ENCODE measurements around the gene RPS19. TPM values are rescaled to one million over a fixed set of nuclear protein-coding genes. Genes with fewer than 3 reads are reported as not detected.

The RPS19 gene
- total RNA-seq, 1 experiment from 2014 or later: 1,349 TPM

DNA sequence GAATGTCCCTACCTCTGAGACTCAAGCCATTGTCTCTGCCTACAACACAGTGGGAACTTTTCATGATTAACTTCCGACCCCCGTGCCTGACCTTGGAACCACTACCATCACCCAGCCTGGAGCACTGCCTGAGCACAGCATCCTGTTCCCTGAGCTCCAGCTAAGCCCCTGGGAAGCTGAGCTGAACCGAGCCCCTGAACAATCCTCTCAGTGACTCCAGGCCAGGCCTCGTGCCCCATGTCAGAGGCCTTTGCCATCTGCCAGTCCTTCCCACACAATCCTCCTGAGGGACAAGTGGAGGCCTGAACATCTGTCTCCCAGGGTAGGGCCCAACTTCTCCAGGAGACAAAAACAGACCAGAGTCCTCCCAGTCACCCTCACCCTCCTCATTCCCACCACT lies 46.1 kb upstream of the RPS19 start:
- ATAC-seq: no peak

DNA sequence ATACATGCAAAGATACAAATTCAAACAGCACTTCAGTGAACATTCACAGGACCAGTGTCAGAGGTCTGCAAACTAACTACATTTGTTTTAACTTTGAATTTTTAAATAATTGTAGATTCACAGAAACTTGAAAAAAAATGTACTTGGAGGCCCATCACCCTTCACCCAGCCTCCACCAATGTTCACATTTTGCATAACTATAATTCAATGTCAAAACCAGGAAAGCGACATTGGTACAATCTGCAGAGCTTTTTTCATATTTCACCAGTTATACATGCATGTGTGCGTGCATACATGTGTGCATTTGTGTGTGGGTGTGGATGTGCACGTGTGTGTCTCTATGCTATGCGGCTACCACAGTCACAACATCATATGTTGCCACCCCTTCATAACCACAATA lies 44.8 kb upstream of the RPS19 start:
- ATAC-seq: no peak

More for the DNA sequence above, 46.1 kb upstream of the RPS19 start:
- intact Hi-C loops (cut with micrococcal nuclease; ENCODE audit: unreplicated experiment) (no loop called here), in situ Hi-C loops (cut with HindIII; ENCODE audit: low pct_unique_long_range_greater_than_20kb, low sequenced_read_pairs) (no loop called here)
- Histone ChIP-seq H3K27ac (ENCODE audit: low read length) (no peak overlapping the region), H3K27me3 (ENCODE audit: control insufficient read depth, insufficient read depth, low read length) (no peaks in the 10 kb centered on the region), H3K36me3 (ENCODE audit: control insufficient read depth, insufficient read depth, low read length) (no peaks in the 10 kb centered on the region), H3K4me3 (ENCODE audit: low read depth in 2 of 2, low read length in 2 of 2) (no peak overlapping the region), H3K4me1 (ENCODE audit: control insufficient read depth, insufficient read depth, low read length) (no peaks in the 10 kb centered on the region), H3K9me3 (ENCODE audit: control insufficient read depth, insufficient read depth, low read depth, low read length) (no peaks in the 10 kb centered on the region)
- BruUV-seq (replicated peaks): no TSS peak
- ChIA-PET CTCF (no interaction called here), POLR2A (no interaction called here)
- DNase-seq (ENCODE audit: low read depth, low spot score): no peak
- TF ChIP-seq, protein P1, sequence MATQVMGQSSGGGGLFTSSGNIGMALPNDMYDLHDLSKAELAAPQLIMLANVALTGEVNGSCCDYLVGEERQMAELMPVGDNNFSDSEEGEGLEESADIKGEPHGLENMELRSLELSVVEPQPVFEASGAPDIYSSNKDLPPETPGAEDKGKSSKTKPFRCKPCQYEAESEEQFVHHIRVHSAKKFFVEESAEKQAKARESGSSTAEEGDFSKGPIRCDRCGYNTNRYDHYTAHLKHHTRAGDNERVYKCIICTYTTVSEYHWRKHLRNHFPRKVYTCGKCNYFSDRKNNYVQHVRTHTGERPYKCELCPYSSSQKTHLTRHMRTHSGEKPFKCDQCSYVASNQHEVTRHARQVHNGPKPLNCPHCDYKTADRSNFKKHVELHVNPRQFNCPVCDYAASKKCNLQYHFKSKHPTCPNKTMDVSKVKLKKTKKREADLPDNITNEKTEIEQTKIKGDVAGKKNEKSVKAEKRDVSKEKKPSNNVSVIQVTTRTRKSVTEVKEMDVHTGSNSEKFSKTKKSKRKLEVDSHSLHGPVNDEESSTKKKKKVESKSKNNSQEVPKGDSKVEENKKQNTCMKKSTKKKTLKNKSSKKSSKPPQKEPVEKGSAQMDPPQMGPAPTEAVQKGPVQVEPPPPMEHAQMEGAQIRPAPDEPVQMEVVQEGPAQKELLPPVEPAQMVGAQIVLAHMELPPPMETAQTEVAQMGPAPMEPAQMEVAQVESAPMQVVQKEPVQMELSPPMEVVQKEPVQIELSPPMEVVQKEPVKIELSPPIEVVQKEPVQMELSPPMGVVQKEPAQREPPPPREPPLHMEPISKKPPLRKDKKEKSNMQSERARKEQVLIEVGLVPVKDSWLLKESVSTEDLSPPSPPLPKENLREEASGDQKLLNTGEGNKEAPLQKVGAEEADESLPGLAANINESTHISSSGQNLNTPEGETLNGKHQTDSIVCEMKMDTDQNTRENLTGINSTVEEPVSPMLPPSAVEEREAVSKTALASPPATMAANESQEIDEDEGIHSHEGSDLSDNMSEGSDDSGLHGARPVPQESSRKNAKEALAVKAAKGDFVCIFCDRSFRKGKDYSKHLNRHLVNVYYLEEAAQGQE (IDR thresholded peaks at IDR 0.05; ENCODE audit: insufficient read depth in 1 of 2, low read depth in 2 of 2, low read length in 1 of 2): no peak
- TF ChIP-seq SIN3A (IDR thresholded peaks at IDR 0.05; ENCODE audit: borderline replicate concordance, insufficient read depth, low read depth, low read length): no peak
- TF ChIP-seq TCF7L2 (IDR thresholded peaks at IDR 0.05; ENCODE audit: low read depth, low read length): no peak
- TF ChIP-seq, protein P2, sequence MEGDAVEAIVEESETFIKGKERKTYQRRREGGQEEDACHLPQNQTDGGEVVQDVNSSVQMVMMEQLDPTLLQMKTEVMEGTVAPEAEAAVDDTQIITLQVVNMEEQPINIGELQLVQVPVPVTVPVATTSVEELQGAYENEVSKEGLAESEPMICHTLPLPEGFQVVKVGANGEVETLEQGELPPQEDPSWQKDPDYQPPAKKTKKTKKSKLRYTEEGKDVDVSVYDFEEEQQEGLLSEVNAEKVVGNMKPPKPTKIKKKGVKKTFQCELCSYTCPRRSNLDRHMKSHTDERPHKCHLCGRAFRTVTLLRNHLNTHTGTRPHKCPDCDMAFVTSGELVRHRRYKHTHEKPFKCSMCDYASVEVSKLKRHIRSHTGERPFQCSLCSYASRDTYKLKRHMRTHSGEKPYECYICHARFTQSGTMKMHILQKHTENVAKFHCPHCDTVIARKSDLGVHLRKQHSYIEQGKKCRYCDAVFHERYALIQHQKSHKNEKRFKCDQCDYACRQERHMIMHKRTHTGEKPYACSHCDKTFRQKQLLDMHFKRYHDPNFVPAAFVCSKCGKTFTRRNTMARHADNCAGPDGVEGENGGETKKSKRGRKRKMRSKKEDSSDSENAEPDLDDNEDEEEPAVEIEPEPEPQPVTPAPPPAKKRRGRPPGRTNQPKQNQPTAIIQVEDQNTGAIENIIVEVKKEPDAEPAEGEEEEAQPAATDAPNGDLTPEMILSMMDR (IDR thresholded peaks at IDR 0.05): no peak

More for the DNA sequence above, 44.8 kb upstream of the RPS19 start:
- H3K27ac ChIP-seq (ENCODE audit: low read length): no peak overlapping the region
- in situ Hi-C loops (cut with HindIII; ENCODE audit: low pct_unique_long_range_greater_than_20kb, low sequenced_read_pairs): no loop called here
- H3K4me3 ChIP-seq (ENCODE audit: low read depth in 2 of 2, low read length in 2 of 2): no peak overlapping the region
- no peaks in the 10 kb centered on the region for H3K27me3 ChIP-seq (ENCODE audit: control insufficient read depth, insufficient read depth, low read length)
- no peaks in the 10 kb centered on the region for H3K4me1 ChIP-seq (ENCODE audit: control insufficient read depth, insufficient read depth, low read length)
- BruUV-seq (replicated peaks): no TSS peak
- intact Hi-C loops (cut with micrococcal nuclease; ENCODE audit: unreplicated experiment): no loop called here
- ChIA-PET POLR2A (no interaction called here), CTCF (no interaction called here)
- DNase-seq (ENCODE audit: low read depth, low spot score): no peak
- no peaks in the 10 kb centered on the region for H3K36me3 ChIP-seq (ENCODE audit: control insufficient read depth, insufficient read depth, low read length)
- no peaks in the 10 kb centered on the region for H3K9me3 ChIP-seq (ENCODE audit: control insufficient read depth, insufficient read depth, low read depth, low read length)
- no peak for TF ChIP-seq TCF7L2 (IDR thresholded peaks at IDR 0.05; ENCODE audit: low read depth, low read length)
- no peak for TF ChIP-seq POLR2AphosphoS5 (IDR thresholded peaks at IDR 0.05; ENCODE audit: low read depth, low read length)
- TF ChIP-seq, protein P1 (IDR thresholded peaks at IDR 0.05; ENCODE audit: insufficient read depth in 1 of 2, low read depth in 2 of 2, low read length in 1 of 2): no peak
- TF ChIP-seq, protein P2 (IDR thresholded peaks at IDR 0.05): no peak
- no peak for TF ChIP-seq SIN3A (IDR thresholded peaks at IDR 0.05; ENCODE audit: borderline replicate concordance, insufficient read depth, low read depth, low read length)
